Neural cell (in vitro differentiated cells): ENCODE data around the gene LPIN3.

ENCODE experiments used
- EP300 ChIP-seq: fragments of 450-650 bp; conservative IDR thresholded peaks from 2 replicates; pipeline ENCODE4 v1.6.1; 2014; ENCODE audit warnings: antibody characterized with exemption, mild to moderate bottlenecking, moderate library complexity; ENCODE audit not compliant: poor library complexity, severe bottlenecking
- EZH2 ChIP-seq: fragments of 200-600, 300-800 bp; shearing (Covaris generic), sonication (generic); IDR thresholded peaks from 2 replicates; pipeline ENCODE4 v1.6.1; 2014; ENCODE audit warnings: antibody characterized with exemption, low read length, borderline replicate concordance, mild to moderate bottlenecking; ENCODE audit not compliant: insufficient read depth, poor library complexity, severe bottlenecking
- MXI1 ChIP-seq: fragments of 450-650 bp; conservative IDR thresholded peaks from 2 replicates; pipeline ENCODE4 v1.6.1; 2014; ENCODE audit warnings: antibody characterized with exemption, mild to moderate bottlenecking; ENCODE audit not compliant: poor library complexity, severe bottlenecking
- POLR2AphosphoS5 ChIP-seq: IDR thresholded peaks from 2 replicates; pipeline ENCODE4 v1.6.1; 2012
- RAD21 ChIP-seq: fragments of 450-650 bp; conservative IDR thresholded peaks from 2 replicates; pipeline ENCODE4 v1.6.1; 2014; ENCODE audit warnings: antibody characterized with exemption, mild to moderate bottlenecking, moderate library complexity
- TAF1 ChIP-seq: IDR thresholded peaks from 2 replicates; pipeline ENCODE4 v1.6.1; 2012; ENCODE audit warnings: low read depth
- TF ChIP-seq, protein P1 (sequence below): fragments of 450-650 bp; IDR thresholded peaks from 2 replicates; pipeline ENCODE4 v1.5.1; 2014; ENCODE audit warnings: antibody characterized with exemption, mild to moderate bottlenecking, moderate library complexity; ENCODE audit not compliant: poor library complexity, severe bottlenecking

DNA sequence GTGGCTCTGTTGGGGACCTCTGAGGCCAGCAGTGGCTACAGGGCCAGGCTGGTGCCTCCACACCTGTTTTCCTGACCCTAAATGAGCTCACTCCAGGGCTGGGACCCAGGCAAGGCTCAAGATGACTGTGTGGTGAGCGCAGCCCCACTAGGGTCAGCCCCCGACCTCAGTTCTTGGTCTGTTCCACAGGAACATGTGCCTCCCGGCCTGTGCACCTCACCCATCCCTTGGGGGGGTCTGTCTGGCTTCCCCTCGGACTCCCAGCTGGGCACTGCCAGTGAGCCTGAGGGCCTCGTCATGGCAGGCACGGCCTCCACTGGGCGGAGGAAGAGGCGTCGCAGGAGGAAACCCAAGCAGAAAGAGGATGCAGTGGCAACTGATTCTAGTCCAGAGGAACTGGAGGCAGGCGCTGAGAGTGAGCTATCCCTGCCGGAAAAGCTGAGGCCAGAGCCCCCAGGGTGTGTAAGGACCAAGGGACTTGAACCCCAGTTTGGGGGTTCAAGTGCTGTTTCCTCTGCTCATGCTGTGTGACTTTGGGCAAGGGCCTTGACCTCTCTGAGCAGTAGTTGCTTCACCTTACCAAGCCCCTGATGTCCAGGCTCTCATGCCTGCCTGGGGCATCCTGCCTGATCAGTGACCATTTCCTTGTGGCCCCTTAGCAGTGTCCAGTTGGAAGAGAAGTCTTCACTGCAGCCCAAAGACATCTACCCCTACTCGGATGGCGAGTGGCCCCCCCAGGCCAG lies 8.0 kb downstream of the LPIN3 start:
- TF ChIP-seq POLR2AphosphoS5 (no peak), TAF1 (no peak), EZH2 (no peak), MXI1 (no peak), EP300 (no peak), RAD21 (no peak)
- TF ChIP-seq, protein P1, sequence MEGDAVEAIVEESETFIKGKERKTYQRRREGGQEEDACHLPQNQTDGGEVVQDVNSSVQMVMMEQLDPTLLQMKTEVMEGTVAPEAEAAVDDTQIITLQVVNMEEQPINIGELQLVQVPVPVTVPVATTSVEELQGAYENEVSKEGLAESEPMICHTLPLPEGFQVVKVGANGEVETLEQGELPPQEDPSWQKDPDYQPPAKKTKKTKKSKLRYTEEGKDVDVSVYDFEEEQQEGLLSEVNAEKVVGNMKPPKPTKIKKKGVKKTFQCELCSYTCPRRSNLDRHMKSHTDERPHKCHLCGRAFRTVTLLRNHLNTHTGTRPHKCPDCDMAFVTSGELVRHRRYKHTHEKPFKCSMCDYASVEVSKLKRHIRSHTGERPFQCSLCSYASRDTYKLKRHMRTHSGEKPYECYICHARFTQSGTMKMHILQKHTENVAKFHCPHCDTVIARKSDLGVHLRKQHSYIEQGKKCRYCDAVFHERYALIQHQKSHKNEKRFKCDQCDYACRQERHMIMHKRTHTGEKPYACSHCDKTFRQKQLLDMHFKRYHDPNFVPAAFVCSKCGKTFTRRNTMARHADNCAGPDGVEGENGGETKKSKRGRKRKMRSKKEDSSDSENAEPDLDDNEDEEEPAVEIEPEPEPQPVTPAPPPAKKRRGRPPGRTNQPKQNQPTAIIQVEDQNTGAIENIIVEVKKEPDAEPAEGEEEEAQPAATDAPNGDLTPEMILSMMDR: no peak
